Progenitor cell of endocrine pancreas (in vitro differentiated cells): ENCODE results near the gene VTA1. TPM values are rescaled to one million over a fixed set of nuclear protein-coding genes. Genes with fewer than 3 reads are reported as not detected.
"Not testable (repeated sequence)": the region's sequence is repeated elsewhere in the genome, so short reads cannot be mapped to it uniquely, and the experiment has no call there.

Experiments used
- DNase-seq: peaks from one replicate; pipeline ENCODE4 v3.0.0; 2021; ENCODE audit warnings: low spot score; ENCODE audit not compliant: unreplicated experiment
- H3K27ac Mint-ChIP-seq: 2 replicates; pipeline ENCODE4 v1.8.0; 2021; ENCODE audit warnings: mild to moderate bottlenecking, moderate library complexity, mixed read lengths
- H3K27me3 Mint-ChIP-seq: 2 replicates; pipeline ENCODE4 v1.8.0; 2021; ENCODE audit warnings: mixed read lengths
- H3K36me3 Mint-ChIP-seq: 2 replicates; pipeline ENCODE4 v1.8.0; 2022; ENCODE audit warnings: mixed read lengths; ENCODE audit not compliant: insufficient read depth
- H3K4me1 Mint-ChIP-seq: 2 replicates; pipeline ENCODE4 v1.8.0; 2021; ENCODE audit warnings: low read depth, mixed read lengths
- H3K4me3 Mint-ChIP-seq: 2 replicates; pipeline ENCODE4 v1.8.0; 2021; ENCODE audit warnings: low read depth, mild to moderate bottlenecking, moderate library complexity, mixed read lengths
- H3K9me3 Mint-ChIP-seq: 2 replicates; pipeline ENCODE4 v1.8.0; 2021; ENCODE audit warnings: low read depth, mixed read lengths
- CTCF ChIP-seq: fragments of 200-600 bp; sonication (generic); IDR thresholded peaks from one replicate; pipeline ENCODE4 v1.5.0; 2021; ENCODE audit warnings: antibody characterized with exemption, mild to moderate bottlenecking; ENCODE audit not compliant: unreplicated experiment
- long read RNA-seq: library from polyadenylated mRNA; unstranded; transcript quantifications from one replicate; pipeline ENCODE4 v2.0.0, GENCODE V29; 2020
- total RNA-seq: library from RNA; stranded (reverse); gene quantifications from 2 replicates; pipeline ENCODE4 v1.2.1, GENCODE V29; 2021

VTA1 gene
- total RNA-seq: 49.6 and 52.5 TPM in 2 replicates
- long read RNA-seq, full-length matches to known transcripts: 219 of 258 reads
- long read RNA-seq, partial matches to known transcripts: 35 of 258 reads
- long read RNA-seq, other reads (novel, unspliced or antisense): 4 of 258 reads

- Mint-ChIP-seq H3K27ac (peak within 1 kb of the TSS; percentile 74), H3K4me1 (peaks cover 31% of the 10 kb centered on the region), H3K36me3 (peaks cover 3% of the 10 kb centered on the region), H3K4me3 (peak within 1 kb of the TSS; percentile 99), H3K9me3 (no peaks in the 10 kb centered on the region), H3K27me3 (peaks cover 7% of the 10 kb centered on the region)
- DNase-seq: peak; percentile 87
- peak; percentile 92 for TF ChIP-seq CTCF
Observed at GRCh38 chr6:142146828-142147662, at the start of gene VTA1, which contains the start of gene NMBR. TSS of gene VTA1 (plus strand) at chr6:142147263. CDS start at chr6:142147288, 25 bp downstream. TSS of gene NMBR (minus strand) at chr6:142147122. CDS start at chr6:142088658, 58,464 bp downstream.

GRCh38 chr6:142104820-142105219, 42.2 kb upstream of the VTA1 start:
- H3K27me3 Mint-ChIP-seq, H3K4me3 Mint-ChIP-seq, DNase-seq, H3K27ac Mint-ChIP-seq, H3K9me3 Mint-ChIP-seq, H3K4me1 Mint-ChIP-seq, H3K36me3 Mint-ChIP-seq: not testable (repeated sequence)

GRCh38 chr6:142110820-142111219, 36.2 kb upstream of the VTA1 start:
- H3K4me3 Mint-ChIP-seq, H3K27ac Mint-ChIP-seq, H3K4me1 Mint-ChIP-seq, H3K27me3 Mint-ChIP-seq, H3K9me3 Mint-ChIP-seq, H3K36me3 Mint-ChIP-seq, DNase-seq: not testable (repeated sequence)

- H3K27ac Mint-ChIP-seq: no peak overlapping the region
- no peaks in the 10 kb centered on the region for H3K9me3 Mint-ChIP-seq
- H3K27me3 Mint-ChIP-seq: no peaks in the 10 kb centered on the region
- TF ChIP-seq CTCF: peak; percentile 85
- H3K4me3 Mint-ChIP-seq: no peak overlapping the region
- peak; percentile 52 for DNase-seq
- no peaks in the 10 kb centered on the region for H3K4me1 Mint-ChIP-seq
- H3K36me3 Mint-ChIP-seq: no peaks in the 10 kb centered on the region
Observed at GRCh38 chr6:142112451-142113061, 34.5 kb upstream of the VTA1 start.

GRCh38 chr6:142117366-142117765, 29.7 kb upstream of the VTA1 start:
- DNase-seq: no peak
- Mint-ChIP-seq H3K27me3 (no peaks in the 10 kb centered on the region), H3K4me1 (no peaks in the 10 kb centered on the region), H3K36me3 (no peaks in the 10 kb centered on the region), H3K27ac (no peak overlapping the region), H3K9me3 (no peaks in the 10 kb centered on the region), H3K4me3 (no peak overlapping the region)
- TF ChIP-seq CTCF: no peak

- no peak for DNase-seq
- H3K4me3 Mint-ChIP-seq: no peak overlapping the region
- no peak overlapping the region for H3K27ac Mint-ChIP-seq
- H3K9me3 Mint-ChIP-seq: no peaks in the 10 kb centered on the region
- no peaks in the 10 kb centered on the region for H3K4me1 Mint-ChIP-seq
- no peaks in the 10 kb centered on the region for H3K36me3 Mint-ChIP-seq
- peaks cover 4% of the 10 kb centered on the region for H3K27me3 Mint-ChIP-seq
- no peak for TF ChIP-seq CTCF
Observed at GRCh38 chr6:142118328-142118727, 28.7 kb upstream of the VTA1 start.
